GM12891 (cell line): ENCODE results near the gene TIFAB.

Experiments used
- POLR2A ChIP-seq: IDR thresholded peaks from 2 replicates; pipeline ENCODE4 v1.6.1; 2011; ENCODE audit warnings: low read depth, low read length, control low read depth
- POLR2AphosphoS5 ChIP-seq: IDR thresholded peaks from 2 replicates; pipeline ENCODE4 v1.6.1; 2011; ENCODE audit warnings: low read depth, low read length, control low read depth
- POU2F2 ChIP-seq: IDR thresholded peaks from 2 replicates; pipeline ENCODE4 v1.6.1; 2011; ENCODE audit warnings: low read depth, mild to moderate bottlenecking, control low read depth, low read length, moderate library complexity
- SPI1 ChIP-seq: IDR thresholded peaks from 2 replicates; pipeline ENCODE4 v1.6.1; 2011; ENCODE audit warnings: low read depth, low read length, control low read depth
- TAF1 ChIP-seq: IDR thresholded peaks from 2 replicates; pipeline ENCODE4 v1.6.1; 2011; ENCODE audit warnings: low read depth, low read length, control low read depth

DNA sequence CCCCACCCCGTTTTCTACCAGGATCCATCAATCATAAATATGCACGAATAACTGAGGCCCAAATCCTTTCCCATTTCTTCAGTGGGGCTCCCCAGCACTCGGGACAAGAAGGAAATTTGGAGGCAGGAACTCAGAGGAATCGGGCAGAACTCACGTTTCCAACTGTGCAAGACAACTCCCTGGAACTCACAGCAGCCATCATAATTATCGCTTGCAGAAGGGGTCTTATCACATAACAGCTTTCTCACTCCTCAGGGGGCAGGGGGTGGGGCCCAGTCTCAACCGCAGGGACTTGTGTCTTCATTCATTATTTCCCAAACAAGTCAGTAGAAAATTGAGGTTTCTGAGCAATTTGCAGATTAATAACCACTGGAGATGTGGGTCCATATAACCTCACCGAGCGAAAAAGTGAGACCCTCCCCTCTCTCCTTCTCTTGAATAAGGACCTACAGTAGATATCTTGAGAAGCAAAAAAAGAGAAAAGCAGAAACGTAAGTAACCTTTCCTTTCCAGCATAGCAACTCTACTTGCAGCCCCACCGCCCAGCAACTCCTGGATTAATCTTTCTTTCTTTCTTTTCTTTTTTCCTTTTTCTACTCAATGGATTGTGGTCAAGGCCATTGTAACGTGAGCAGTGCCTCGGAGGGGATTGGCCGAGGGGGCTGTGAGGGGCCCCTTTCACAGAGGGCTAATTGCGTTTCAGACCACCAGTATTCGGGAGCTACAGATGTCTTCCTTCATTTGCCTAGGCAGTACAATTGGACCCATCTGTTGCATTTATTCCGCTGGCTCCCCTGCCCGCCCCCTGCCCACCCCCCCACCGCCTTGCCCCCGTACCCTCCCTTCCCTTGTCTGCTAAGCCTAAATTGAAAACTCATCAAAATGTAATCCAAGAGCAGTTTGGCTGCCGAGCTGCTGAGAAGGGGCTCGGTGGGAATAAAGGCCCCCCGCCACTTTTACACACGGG lies 24.7 kb upstream of the TIFAB start:
- no peak for TF ChIP-seq POLR2A
- no peak for TF ChIP-seq TAF1
- TF ChIP-seq POLR2AphosphoS5 = no peak
- TF ChIP-seq SPI1 = no peak
- TF ChIP-seq POU2F2 = no peak
